H1 (cell line): ENCODE results near the gene ZIC5. TPM values are rescaled to one million over a fixed set of nuclear protein-coding genes. Genes with fewer than 3 reads are reported as not detected.

Experiments used
- ASH2L ChIP-seq: fragments of 200-600, 300-600 bp; sonication (generic); IDR thresholded peaks from one replicate; pipeline ENCODE4 v1.7.1; 2017; ENCODE audit warnings: low read length
- CEBPB ChIP-seq: IDR thresholded peaks from 2 replicates; pipeline ENCODE4 v1.6.1; 2012; ENCODE audit warnings: low read depth, low read length
- CHD2 ChIP-seq: IDR thresholded peaks from 2 replicates; pipeline ENCODE4 v1.6.1; 2012; ENCODE audit warnings: low read length, improper control_type of control experiment
- EGR1 ChIP-seq: IDR thresholded peaks from 2 replicates; pipeline ENCODE4 v1.6.1; 2011; ENCODE audit warnings: low read depth, low read length, borderline replicate concordance
- EP300 ChIP-seq, 2 experiments: IDR thresholded peaks; 1 replicate in 1 of 2; 2 replicates in 1 of 2; pipeline ENCODE4 v1.6.1; 2011 to 2012; ENCODE audit warnings: low read depth in 2 of 2, low read length in 2 of 2, mild to moderate bottlenecking in 2 of 2, borderline replicate concordance in 1 of 2, inconsistent platforms in 1 of 2, moderate library complexity in 1 of 2
- EZH2 ChIP-seq: fragments of 200-600 bp; sonication (generic); IDR thresholded peaks from 2 replicates; pipeline ENCODE4 v1.7.1; 2012; ENCODE audit warnings: low read depth, mild to moderate bottlenecking, moderate library complexity, low read length, inconsistent platforms; ENCODE audit not compliant: severe bottlenecking
- HDAC2 ChIP-seq, 2 experiments: fragments of 300-600 bp in 1 of 2; sonication (generic) in 1 of 2; IDR thresholded peaks; 2 replicates each; pipeline ENCODE4 v1.6.1; 2011 to 2012; ENCODE audit warnings: low read depth in 2 of 2, low read length in 2 of 2, mild to moderate bottlenecking in 2 of 2, moderate library complexity in 2 of 2, borderline replicate concordance in 1 of 2, inconsistent platforms in 1 of 2
- PHF8 ChIP-seq: fragments of 200-600 bp; sonication (generic); conservative IDR thresholded peaks from 2 replicates; pipeline ENCODE4 v1.7.1; 2012; ENCODE audit warnings: low read depth, mild to moderate bottlenecking, inconsistent platforms, low read length, moderate library complexity
- POLR2A ChIP-seq, 2 experiments: IDR thresholded peaks; 1 replicate in 1 of 2; 2 replicates in 1 of 2; pipeline ENCODE4 v1.6.1; 2011; ENCODE audit warnings: low read depth in 2 of 2, low read length in 2 of 2, mild to moderate bottlenecking in 2 of 2; ENCODE audit errors: control extremely low read depth in 1 of 2
- POLR2AphosphoS5 ChIP-seq: IDR thresholded peaks from 2 replicates; pipeline ENCODE4 v1.6.1; 2011; ENCODE audit warnings: low read depth, low read length
- RAD21 ChIP-seq, 2 experiments: IDR thresholded peaks in 1 of 2; conservative IDR thresholded peaks in 1 of 2; 2 replicates each; pipeline ENCODE4 v1.6.1; 2011; ENCODE audit warnings: low read depth in 2 of 2, low read length in 2 of 2, improper control_type of control experiment in 1 of 2, inconsistent platforms in 1 of 2, mild to moderate bottlenecking in 1 of 2, moderate library complexity in 1 of 2
- RNF2 ChIP-seq: fragments of 200-900, 300-1000 bp; sonication (generic); IDR thresholded peaks from 2 replicates; pipeline ENCODE4 v1.7.1; 2016; ENCODE audit warnings: borderline replicate concordance, low read depth, mild to moderate bottlenecking, antibody characterized with exemption, low read length; ENCODE audit not compliant: poor library complexity, severe bottlenecking; ENCODE audit errors: missing control alignments
- RXRA ChIP-seq: IDR thresholded peaks from 2 replicates; pipeline ENCODE4 v1.6.1; 2011; ENCODE audit warnings: low read depth, mild to moderate bottlenecking, low read length, moderate library complexity; ENCODE audit not compliant: insufficient read depth
- SIN3A ChIP-seq, 2 experiments: IDR thresholded peaks in 1 of 2; conservative IDR thresholded peaks in 1 of 2; 2 replicates each; pipeline ENCODE4 v1.6.1; 2011 to 2012; ENCODE audit warnings: low read length in 2 of 2, improper control_type of control experiment in 1 of 2, low read depth in 1 of 2, mild to moderate bottlenecking in 1 of 2
- SP4 ChIP-seq: IDR thresholded peaks from 2 replicates; pipeline ENCODE4 v1.6.1; 2012; ENCODE audit warnings: low read length, inconsistent platforms
- TAF1 ChIP-seq: IDR thresholded peaks from 2 replicates; pipeline ENCODE4 v1.6.1; 2011; ENCODE audit warnings: mild to moderate bottlenecking, low read depth, low read length
- TBP ChIP-seq: IDR thresholded peaks from 2 replicates; pipeline ENCODE4 v1.6.1; 2011; ENCODE audit warnings: low read depth, low read length, improper control_type of control experiment
- TCF12 ChIP-seq: IDR thresholded peaks from 2 replicates; pipeline ENCODE4 v1.6.1; 2011; ENCODE audit warnings: low read depth, mild to moderate bottlenecking, low read length
- USF2 ChIP-seq: IDR thresholded peaks from 2 replicates; pipeline ENCODE4 v1.6.1; 2011; ENCODE audit warnings: low read length, improper control_type of control experiment
- YY1 ChIP-seq: IDR thresholded peaks from 2 replicates; pipeline ENCODE4 v1.6.1; 2011; ENCODE audit warnings: low read depth, mild to moderate bottlenecking, low read length
- polyA plus RNA-seq, 7 experiments: library from polyadenylated mRNA; depleted of rRNA in 3 of 7; stranded (reverse) in 5 of 7; unstranded in 2 of 7; fragments of >200 nt in 5 of 7; fragments of 200-250 nt in 2 of 7; gene quantifications; 1 replicate in 5 of 7; 2 replicates in 1 of 7; 4 replicates in 1 of 7; pipeline versions ENCODE4 v1.2.1 to v1.2.3, GENCODE V29; 2011 to 2013; ENCODE audit warnings: missing spikeins in 2 of 7, mixed read lengths in 2 of 7
- total RNA-seq: library from RNA; stranded (reverse); fragmentation: NEBNext Ultra II Directional; extraction: Animal tissue kit (Norgen Biotek cat#: 25700); gene quantifications from 2 replicates; pipeline ENCODE4 v1.2.1, GENCODE V29; 2021

ZIC5 gene
- total and polyA plus RNA-seq, 2 of the 8 experiments (the other 6 are each of a cell fraction or from before 2014, with no cell fraction given) = 14.2 to 52.7 TPM

- peak; percentile 17 for TF ChIP-seq EZH2
- no peak for TF ChIP-seq RXRA
- TF ChIP-seq SP4 = no peak
- TF ChIP-seq TAF1 = peak; percentile 79
- TF ChIP-seq EP300 (IDR thresholded peaks at IDR 0.05; ENCODE audit: borderline replicate concordance in 1 of 2, low read depth in 2 of 2, low read length in 2 of 2) = peak in 1 of 2 experiments; percentile 63; a peak in 1 of 3 replicates
- TF ChIP-seq CHD2 = no peak
- TF ChIP-seq TCF12 = no peak
- TF ChIP-seq ASH2L = no peak
- peak; percentile 58; the same call in 1 of the 2 replicates for TF ChIP-seq POLR2AphosphoS5
- TF ChIP-seq HDAC2 (IDR thresholded peaks at IDR 0.05; ENCODE audit: borderline replicate concordance in 1 of 2, low read depth in 2 of 2, low read length in 2 of 2) = no peak
- no peak; the same call in 1 of the 2 replicates for TF ChIP-seq USF2
- peak; percentile 5 to 27; a peak in 1 of 4 replicates for TF ChIP-seq RAD21 (IDR thresholded peaks at IDR 0.05 in 1 of 2, conservative IDR thresholded peaks at IDR 0.05 in 1 of 2; ENCODE audit: low read depth in 2 of 2, low read length in 2 of 2)
- no peak; the same call in 1 of the 2 replicates for TF ChIP-seq EGR1
- TF ChIP-seq CEBPB = peak; percentile 73
- peak in 1 of 2 experiments; percentile 69; a peak in 1 of 3 replicates for TF ChIP-seq POLR2A (IDR thresholded peaks at IDR 0.05; ENCODE audit: control extremely low read depth in 1 of 2, low read depth in 2 of 2, low read length in 2 of 2)
- peak in 1 of 2 experiments; percentile 70; a peak in 2 of 4 replicates for TF ChIP-seq SIN3A (conservative IDR thresholded peaks at IDR 0.05 in 1 of 2, IDR thresholded peaks at IDR 0.05 in 1 of 2; ENCODE audit: low read depth in 1 of 2, low read length in 2 of 2)
- no peak for TF ChIP-seq RNF2
- TF ChIP-seq YY1 = 0 out of 2 replicates have a peak, but pooled peaks have one; percentile 52
- no peak for TF ChIP-seq PHF8
- TF ChIP-seq TBP = peak; percentile 36
These were observed 7.4 kb upstream of the ZIC5 start (continued) for GRCh38 chr13:99978799-99979452.
